ENCODE data around the gene TEX35.

The TEX35 gene

DNA sequence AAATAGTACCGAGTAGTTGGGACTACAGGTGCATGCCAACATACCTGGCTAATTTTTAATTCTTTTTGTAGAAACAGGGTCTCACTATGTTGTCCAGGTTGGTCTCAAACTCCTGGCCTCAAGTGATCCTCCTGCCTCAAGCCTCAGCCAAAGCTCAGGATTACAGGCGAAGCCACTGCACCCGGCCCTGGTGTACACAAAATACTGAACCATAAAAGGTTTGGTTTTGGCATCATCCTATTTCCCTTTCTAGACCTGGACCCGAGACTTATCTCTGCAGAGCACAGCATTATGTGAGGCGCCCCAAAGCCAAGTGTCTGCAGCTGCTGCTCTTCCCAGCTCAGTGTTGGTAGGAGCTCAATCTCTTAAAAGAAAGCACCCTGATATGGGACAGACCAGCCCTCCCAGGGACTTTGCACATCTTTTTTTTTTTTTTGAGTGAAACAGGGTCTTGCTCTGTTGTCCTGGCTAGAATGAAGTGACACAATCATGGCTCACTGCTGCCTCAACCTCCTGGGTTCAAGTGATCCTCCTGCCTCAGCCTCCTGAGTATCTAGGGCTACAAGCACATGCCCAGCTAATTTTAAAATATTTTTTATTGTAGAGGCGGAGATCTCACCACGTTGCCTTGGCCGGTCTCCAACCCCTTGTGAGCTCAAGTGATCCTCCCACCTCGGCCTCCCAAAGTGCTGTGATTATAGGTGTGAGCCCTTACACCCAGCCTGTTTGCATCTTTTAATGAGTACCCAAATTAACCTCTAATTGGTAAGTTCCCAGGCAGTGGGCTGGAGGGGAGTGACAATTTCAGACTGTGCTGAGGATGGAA is 20.4 kb downstream of the TEX35 start:
- Histone ChIP-seq H3K27me3 (peaks cover 0 to 9% of the 10 kb centered on the region in 2 donors), H3K27ac (no peak overlapping the region), H3K4me3 (no peak overlapping the region), H3K4me1 (peaks cover 0 to 7% (median 4%) of the 10 kb centered on the region in 4 donors), H3K36me3 (no peaks in the 10 kb centered on the region), H3K9me3 (no peaks in the 10 kb centered on the region)
- no peak for DNase-seq
- intact Hi-C loops (cut with DNase I; ENCODE audit: low total_unique reads): loop anchor here (2.0 kb wide), 1 partner anchor 219 kb away; no protein-coding TSS in a partner anchor
- TF ChIP-seq, protein P1, sequence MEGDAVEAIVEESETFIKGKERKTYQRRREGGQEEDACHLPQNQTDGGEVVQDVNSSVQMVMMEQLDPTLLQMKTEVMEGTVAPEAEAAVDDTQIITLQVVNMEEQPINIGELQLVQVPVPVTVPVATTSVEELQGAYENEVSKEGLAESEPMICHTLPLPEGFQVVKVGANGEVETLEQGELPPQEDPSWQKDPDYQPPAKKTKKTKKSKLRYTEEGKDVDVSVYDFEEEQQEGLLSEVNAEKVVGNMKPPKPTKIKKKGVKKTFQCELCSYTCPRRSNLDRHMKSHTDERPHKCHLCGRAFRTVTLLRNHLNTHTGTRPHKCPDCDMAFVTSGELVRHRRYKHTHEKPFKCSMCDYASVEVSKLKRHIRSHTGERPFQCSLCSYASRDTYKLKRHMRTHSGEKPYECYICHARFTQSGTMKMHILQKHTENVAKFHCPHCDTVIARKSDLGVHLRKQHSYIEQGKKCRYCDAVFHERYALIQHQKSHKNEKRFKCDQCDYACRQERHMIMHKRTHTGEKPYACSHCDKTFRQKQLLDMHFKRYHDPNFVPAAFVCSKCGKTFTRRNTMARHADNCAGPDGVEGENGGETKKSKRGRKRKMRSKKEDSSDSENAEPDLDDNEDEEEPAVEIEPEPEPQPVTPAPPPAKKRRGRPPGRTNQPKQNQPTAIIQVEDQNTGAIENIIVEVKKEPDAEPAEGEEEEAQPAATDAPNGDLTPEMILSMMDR (IDR thresholded peaks at IDR 0.05): no peak

DNA sequence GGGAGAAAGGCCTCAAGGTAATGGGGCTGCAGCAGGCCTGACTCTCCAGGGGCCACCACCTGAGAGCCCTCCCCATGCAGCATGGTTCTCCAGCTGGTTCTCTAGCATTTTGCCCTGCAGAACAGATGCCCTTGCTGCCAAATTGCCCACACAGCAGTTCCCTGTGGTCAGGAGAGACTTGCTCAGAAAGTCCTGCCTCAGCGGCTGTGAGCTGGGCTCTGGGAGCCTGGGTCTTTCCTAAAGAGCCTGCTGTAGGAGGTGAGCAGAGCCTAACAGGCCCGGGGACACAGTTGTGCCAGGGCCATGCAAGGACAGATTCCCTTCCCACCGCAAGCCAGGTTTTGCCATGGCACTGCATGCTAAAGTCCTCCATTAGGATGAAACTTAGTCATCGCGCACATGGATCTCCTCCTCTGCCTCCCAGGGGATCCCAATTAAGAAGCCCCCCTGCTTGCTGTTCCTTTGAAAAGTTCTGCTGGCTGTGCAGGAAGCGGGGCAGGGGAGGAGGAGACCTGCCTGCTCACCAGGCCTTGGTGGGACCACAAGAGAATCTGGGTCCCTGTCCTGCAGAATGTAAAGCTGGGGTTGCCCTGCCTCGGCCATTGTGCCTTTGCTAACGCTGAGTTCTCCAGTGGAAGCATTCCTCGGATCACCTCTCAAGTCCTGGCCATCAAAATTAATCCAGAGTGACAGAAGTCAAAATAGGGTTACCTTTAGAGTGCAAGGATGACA is 21.4 kb downstream of the TEX35 start:
- no peaks in the 10 kb centered on the region for H3K36me3 ChIP-seq
- peaks cover 0 to 9% of the 10 kb centered on the region in 2 donors for H3K27me3 ChIP-seq
- intact Hi-C loops (cut with DNase I; ENCODE audit: low total_unique reads): no loop called here
- H3K27ac ChIP-seq: no peak overlapping the region
- H3K4me1 ChIP-seq: peaks cover 0 to 7% (median 4%) of the 10 kb centered on the region in 4 donors
- TF ChIP-seq, protein P1 (IDR thresholded peaks at IDR 0.05): no peak
- peak in 1 of 2 donors; percentile 33 for DNase-seq
- no peak overlapping the region for H3K4me3 ChIP-seq
- H3K9me3 ChIP-seq: no peaks in the 10 kb centered on the region

DNA sequence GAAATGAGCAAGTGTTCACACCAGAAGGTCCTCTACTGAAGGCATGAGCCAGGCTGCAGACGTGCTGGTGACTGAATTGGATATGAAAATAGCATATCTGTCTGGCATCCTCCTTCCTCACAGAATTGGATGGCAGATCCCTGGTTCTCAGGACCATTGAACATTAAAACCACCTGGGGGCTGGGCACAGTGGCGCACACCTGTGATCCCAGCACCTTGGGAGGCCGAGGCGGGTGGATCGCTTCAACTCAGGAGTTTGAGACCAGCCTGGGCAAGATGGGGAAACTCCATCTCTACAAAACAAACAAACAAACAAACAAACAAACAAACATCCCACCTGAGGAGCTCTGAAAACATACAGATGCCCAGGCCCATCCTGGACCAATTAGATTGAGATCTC is 23.4 kb downstream of the TEX35 start:
- DNase-seq: peak in 1 of 2 donors; percentile 17
- Histone ChIP-seq H3K27ac (no peak overlapping the region), H3K4me3 (no peak overlapping the region), H3K36me3 (no peaks in the 10 kb centered on the region), H3K27me3 (peaks cover 0 to 9% of the 10 kb centered on the region in 2 donors), H3K9me3 (no peaks in the 10 kb centered on the region), H3K4me1 (peaks cover 0 to 7% (median 4%) of the 10 kb centered on the region in 4 donors)
- intact Hi-C loops (cut with DNase I; ENCODE audit: low total_unique reads): no loop called here
- TF ChIP-seq, protein P1 (IDR thresholded peaks at IDR 0.05): no peak

DNA sequence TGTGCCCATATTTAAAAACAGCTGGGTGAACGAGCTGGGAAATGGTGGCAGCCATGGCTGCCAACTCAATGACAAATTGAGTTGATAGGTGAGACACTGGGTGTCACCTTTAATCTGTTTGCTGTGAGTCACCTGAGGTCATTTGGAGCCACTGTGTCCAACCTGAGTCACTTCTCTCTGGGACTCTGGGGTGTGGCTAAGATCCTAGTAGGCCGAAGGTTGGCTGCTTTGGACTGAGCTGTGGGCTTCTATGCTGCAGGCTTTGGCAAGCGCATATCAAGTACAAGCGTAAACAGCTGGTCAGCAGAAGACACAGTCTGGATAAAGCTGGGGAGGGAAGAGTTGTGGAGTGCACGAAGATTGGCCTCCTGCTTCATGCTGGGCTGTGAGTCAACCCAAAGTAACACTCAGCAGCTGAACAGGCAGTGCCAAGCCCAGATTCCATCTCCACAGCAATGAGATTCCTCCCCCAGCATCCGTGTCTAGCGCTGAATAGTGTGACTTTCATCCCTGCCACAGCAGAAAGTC is 24.0 kb downstream of the TEX35 start:
- intact Hi-C loops (cut with DNase I; ENCODE audit: low total_unique reads): no loop called here
- H3K4me3 ChIP-seq: no peak overlapping the region
- H3K27ac ChIP-seq: no peak overlapping the region

More for the DNA sequence above, 24.0 kb downstream of the TEX35 start:
- TF ChIP-seq, protein P1 (IDR thresholded peaks at IDR 0.05): no peak
- Histone ChIP-seq H3K4me1 (peaks cover 0 to 12% (median 7%) of the 10 kb centered on the region in 4 donors), H3K27me3 (peaks cover 0 to 6% of the 10 kb centered on the region in 2 donors), H3K9me3 (no peaks in the 10 kb centered on the region), H3K36me3 (no peaks in the 10 kb centered on the region)
- peak in 1 of 2 donors; percentile 56 for DNase-seq
